ENCODE data around the gene IPO5.

DNA sequence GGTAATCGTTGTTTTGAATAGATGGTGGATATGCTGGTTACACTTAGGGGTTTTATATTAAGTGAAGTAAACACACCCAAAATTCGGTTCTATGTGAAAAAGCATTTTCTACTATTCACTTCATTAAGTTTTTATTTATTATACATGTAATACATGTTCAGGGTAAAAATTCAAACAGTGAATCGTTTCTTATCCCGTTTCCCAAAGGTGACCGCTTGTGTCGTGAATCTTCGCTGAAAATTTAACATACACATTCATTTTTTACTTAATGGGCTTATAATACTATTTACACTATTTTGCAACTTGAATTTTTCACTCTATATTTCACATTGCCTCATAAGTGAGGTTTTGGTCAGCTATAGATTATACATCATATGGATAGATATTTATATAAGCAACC is 24.5 kb downstream of the IPO5 start:
- TF ChIP-seq, protein P1, sequence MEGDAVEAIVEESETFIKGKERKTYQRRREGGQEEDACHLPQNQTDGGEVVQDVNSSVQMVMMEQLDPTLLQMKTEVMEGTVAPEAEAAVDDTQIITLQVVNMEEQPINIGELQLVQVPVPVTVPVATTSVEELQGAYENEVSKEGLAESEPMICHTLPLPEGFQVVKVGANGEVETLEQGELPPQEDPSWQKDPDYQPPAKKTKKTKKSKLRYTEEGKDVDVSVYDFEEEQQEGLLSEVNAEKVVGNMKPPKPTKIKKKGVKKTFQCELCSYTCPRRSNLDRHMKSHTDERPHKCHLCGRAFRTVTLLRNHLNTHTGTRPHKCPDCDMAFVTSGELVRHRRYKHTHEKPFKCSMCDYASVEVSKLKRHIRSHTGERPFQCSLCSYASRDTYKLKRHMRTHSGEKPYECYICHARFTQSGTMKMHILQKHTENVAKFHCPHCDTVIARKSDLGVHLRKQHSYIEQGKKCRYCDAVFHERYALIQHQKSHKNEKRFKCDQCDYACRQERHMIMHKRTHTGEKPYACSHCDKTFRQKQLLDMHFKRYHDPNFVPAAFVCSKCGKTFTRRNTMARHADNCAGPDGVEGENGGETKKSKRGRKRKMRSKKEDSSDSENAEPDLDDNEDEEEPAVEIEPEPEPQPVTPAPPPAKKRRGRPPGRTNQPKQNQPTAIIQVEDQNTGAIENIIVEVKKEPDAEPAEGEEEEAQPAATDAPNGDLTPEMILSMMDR (conservative IDR thresholded peaks at IDR 0.05), result no peak
- TF ChIP-seq EZH2 (IDR thresholded peaks at IDR 0.05; ENCODE audit: low read depth), result no peak
